ENCODE measurements around the gene LRRN3.

GRCh38 chr7:111162692-111163091, 71.8 kb downstream of the LRRN3 start:
- TF ChIP-seq, protein P1, sequence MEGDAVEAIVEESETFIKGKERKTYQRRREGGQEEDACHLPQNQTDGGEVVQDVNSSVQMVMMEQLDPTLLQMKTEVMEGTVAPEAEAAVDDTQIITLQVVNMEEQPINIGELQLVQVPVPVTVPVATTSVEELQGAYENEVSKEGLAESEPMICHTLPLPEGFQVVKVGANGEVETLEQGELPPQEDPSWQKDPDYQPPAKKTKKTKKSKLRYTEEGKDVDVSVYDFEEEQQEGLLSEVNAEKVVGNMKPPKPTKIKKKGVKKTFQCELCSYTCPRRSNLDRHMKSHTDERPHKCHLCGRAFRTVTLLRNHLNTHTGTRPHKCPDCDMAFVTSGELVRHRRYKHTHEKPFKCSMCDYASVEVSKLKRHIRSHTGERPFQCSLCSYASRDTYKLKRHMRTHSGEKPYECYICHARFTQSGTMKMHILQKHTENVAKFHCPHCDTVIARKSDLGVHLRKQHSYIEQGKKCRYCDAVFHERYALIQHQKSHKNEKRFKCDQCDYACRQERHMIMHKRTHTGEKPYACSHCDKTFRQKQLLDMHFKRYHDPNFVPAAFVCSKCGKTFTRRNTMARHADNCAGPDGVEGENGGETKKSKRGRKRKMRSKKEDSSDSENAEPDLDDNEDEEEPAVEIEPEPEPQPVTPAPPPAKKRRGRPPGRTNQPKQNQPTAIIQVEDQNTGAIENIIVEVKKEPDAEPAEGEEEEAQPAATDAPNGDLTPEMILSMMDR (conservative IDR thresholded peaks at IDR 0.05), result no peak
- no peak for TF ChIP-seq EZH2 (IDR thresholded peaks at IDR 0.05; ENCODE audit: low read depth)

Measured in PC-9 (cell line).